Skin of body (tissue), 2 donors: ENCODE results near the gene RECK. TPM values are rescaled to one million over a fixed set of nuclear protein-coding genes. Genes with fewer than 3 reads are reported as not detected.
A peak's percentile ranks its signal among the peaks of the same experiment; 100 is the strongest.
"Not testable (repeated sequence)": the region's sequence is repeated elsewhere in the genome, so short reads cannot be mapped to it uniquely, and the experiment has no call there.

Experiments
- DNase-seq: peaks from one replicate; lab custom pipeline; 2025; lab: John Stamatoyannopoulos, UW
- total RNA-seq: library from RNA; depleted of rRNA; stranded (reverse); fragments of >200 nt; gene quantifications from one replicate; pipeline ENCODE4 v1.2.3, GENCODE V29; 2014

The RECK gene
- total RNA-seq, 1 donor from 2014 or later = 50.8 TPM

GRCh38 chr9:36110434-36110833 is 73.7 kb downstream of the RECK start:
- DNase-seq = no peak

DNA sequence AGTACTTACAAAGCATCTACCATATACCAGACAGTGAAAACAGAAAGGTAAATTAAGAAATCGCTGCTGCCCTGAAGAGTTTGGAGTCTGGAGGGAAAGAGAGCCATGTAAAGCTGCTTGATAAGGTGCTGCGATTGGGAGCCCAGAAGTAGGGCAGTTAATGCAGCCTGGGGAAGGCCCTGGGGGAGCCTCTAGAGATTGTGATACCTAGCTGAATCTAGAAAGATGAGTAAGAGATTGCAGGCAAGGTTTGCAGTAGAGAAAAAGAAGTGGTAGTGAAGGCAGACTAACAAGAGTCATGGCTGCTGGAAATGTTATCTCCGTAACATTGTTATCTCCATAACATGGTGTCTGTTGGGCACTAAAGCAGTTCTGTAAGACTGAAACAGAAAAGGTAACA is 75.8 kb downstream of the RECK start:
- no peak for DNase-seq

- DNase-seq = no peak
Measured at GRCh38 chr9:36113999-36114398, 77.3 kb downstream of the RECK start.

DNA sequence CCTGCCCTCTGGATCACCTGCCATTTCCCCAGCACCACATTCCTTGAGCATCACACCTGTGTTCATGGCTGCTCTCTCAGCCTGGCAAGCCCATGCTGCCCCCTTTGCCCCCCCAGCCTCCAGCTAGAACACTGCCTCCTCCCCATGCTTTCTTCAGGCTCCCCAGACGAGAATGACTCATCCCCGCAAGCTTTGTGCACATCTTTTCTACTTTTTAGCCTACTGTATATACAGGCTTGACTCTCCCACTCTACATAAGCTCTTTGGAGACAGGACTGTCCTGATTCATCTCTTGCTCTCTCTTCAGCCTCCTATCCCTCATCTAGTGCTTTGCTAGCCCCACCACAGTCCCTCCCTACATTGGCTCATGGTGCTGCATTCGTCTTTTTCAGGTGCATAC is 79.9 kb downstream of the RECK start:
- no peak for DNase-seq

GRCh38 chr9:36118201-36118600 is 81.5 kb downstream of the RECK start:
- no peak for DNase-seq

DNA sequence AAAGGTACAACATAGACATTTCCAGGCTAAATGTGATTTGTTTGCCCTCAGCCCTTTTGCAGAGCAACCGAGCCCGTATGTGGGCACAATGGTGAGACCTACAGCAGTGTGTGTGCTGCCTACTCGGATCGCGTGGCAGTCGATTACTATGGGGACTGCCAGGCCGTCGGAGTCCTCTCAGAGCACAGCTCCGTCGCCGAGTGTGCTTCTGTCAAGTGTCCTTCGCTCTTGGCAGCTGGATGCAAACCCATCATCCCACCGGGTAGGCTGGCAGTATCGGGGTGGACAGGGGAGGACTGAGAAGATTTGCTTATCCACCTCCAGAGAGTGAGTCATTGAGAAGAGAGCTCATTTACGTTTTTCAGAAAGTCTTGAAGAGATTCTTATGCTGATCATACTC is 82.0 kb downstream of the RECK start:
- DNase-seq = no peak

GRCh38 chr9:36119476-36119875 is 82.8 kb downstream of the RECK start:
- DNase-seq = no peak

- DNase-seq = no peak
Measured at GRCh38 chr9:36120705-36121104, 84.0 kb downstream of the RECK start.

DNA sequence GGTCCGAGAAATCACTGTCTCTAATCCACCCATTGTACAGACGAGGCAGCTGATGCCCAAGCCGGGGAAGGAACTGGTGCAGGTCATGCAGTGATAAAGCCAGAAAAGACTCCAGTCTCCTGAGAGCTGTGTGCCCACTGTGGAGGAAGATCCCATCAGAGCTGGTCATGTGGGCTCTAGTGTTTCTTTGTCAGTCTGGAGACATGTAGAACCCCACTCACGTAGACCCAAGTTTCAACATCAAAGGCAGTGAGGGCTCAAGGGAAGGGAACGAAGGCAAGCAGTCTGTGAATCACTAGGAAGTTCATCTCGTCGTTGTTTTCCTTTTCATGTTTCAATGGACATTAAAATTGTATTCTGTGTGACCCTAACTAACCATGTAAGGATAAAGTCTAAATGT is 85.3 kb downstream of the RECK start:
- no peak for DNase-seq

DNA sequence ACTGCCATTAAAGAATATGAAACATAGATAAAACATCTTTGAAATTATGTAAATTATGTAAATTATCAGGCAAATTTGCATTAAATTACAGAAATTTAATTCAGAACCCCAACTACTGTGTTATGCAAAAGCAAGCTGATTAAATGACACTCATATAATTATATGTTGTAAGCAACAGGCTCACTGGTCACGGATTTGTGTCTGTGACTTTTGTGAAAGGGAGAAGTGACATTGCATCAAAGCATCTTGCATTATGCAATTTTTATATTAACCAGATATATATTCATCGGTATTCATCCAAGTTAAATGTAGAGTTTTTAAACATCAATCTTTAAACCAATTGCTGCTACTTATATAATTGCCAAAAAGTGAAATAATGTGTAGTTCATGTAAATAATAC is 86.8 kb downstream of the RECK start:
- DNase-seq = no peak

DNA sequence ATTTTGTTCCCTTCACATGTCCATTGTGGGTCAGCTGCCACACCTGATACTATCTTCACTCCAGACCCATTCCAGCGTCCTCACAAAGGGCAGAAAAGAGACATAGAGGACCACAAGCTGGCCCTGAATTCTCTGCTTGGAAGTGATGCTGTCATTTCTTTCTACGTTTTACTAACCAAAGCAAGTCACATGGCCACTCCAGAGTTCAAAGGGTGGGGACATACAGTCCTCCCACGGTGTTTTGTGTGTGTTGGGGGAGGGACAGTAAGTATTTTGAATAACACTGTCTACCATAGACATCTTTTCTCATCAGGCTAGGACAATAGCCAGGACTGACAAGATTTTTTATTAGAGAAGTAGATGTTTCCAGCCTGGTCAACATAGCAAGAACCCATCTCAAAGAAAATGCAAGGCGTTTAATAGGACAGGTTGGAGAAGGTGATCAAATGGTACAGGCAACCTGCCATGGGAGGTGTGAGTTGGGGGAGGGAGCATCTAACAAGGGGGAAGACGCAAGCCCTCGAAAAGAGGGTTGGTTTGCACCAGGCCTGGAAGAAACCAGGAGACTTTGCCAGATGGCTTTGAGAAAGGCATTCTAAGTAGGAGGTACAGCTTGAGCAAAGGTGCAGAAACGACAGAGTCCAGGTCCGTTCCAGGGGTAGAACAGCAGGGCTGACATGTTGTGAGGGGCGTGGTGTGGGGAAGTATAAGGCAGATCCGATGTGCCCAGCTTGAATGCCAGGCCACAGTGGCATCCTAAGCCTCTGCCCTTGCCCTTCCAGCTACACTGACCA is 88.5 kb downstream of the RECK start:
- no peak for DNase-seq

DNA sequence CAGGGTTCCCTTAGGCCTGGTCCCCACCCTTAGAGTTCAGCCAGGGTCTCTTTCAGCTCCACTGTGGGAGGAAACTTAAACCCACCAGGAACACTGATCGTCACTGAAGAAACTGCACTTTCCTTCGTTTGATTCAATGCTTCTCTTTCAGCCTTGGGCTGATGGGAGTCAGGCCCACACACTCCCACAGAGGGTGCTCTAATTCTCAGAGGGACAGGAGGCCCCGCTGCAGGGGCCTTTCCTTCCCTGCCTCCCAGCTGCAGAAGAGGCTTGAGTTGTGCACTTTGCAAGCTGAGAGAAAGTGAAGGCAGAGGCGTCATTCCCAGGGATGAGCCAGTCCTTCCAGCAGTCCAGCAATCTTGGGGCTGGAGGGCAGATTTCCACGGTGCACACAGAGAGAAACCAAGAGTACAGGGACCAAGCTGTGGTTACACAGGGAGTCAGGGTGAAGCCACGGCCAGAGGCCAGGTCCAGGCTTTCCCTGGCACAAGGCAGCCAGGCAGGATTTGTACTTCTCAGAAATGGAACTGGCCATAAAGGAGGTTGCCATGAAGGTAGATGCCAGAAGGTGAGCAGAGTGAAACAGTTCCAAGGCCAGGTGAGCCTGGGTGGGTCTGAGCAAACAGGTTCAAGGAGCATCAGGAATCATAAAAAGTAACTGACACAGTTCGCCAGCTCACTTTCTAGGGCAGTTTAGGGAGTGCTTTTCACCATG is 89.5 kb downstream of the RECK start:
- DNase-seq = no peak

DNA sequence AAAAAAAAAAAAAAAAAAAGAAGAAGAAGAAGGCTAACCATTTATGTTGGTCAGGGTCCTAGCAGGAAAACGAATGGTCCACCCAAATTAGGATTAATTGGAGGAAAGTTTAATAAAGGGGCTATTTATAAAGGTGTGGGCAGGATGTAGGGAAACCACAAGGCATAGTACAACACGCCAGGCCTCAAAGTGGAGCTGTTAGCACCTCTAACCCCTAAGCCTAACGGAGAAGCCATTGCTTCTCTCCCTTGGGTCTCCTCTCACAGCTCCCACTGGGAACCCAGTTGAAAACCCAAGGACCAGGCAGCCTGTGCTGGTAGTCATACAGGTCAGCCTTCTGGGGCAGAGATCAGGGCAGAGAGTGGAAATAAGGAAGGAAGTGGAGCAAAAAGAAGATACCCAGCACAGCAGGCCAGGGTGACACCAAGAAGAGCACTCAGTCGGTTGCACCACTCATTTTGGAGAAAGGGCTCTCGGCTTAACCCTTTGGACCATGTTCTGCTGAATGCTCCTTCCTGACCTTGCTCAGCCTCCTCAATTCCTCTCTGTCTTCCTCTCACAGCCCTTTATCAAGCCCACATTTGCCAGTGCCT is 91.0 kb downstream of the RECK start:
- DNase-seq = no peak

DNA sequence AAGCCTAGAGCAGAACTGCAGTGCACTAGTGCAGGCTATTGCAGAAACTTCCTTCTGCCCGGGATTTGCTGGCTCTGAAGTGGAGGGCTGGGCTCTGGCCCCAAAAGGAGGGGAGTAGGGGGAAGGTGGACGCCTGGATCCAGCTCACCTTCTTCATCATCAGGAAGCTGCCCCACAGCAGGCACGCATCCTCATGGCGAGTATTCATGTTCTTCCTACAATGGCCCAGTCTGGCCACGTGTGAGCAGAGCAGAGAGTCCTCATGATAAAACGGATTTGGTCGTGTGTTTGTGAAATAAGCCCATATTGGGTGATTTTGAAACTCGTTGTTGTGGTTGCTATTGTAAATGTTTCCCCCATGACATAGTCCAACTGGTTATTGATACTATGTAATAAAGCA is 91.6 kb downstream of the RECK start:
- DNase-seq = no peak

GRCh38 chr9:36129139-36129538 is 92.4 kb downstream of the RECK start:
- no peak for DNase-seq

GRCh38 chr9:36131666-36132065 is 95.0 kb downstream of the RECK start:
- not testable (repeated sequence) for DNase-seq

GRCh38 chr9:36132086-36132485 is 95.4 kb downstream of the RECK start:
- DNase-seq = no peak

DNA sequence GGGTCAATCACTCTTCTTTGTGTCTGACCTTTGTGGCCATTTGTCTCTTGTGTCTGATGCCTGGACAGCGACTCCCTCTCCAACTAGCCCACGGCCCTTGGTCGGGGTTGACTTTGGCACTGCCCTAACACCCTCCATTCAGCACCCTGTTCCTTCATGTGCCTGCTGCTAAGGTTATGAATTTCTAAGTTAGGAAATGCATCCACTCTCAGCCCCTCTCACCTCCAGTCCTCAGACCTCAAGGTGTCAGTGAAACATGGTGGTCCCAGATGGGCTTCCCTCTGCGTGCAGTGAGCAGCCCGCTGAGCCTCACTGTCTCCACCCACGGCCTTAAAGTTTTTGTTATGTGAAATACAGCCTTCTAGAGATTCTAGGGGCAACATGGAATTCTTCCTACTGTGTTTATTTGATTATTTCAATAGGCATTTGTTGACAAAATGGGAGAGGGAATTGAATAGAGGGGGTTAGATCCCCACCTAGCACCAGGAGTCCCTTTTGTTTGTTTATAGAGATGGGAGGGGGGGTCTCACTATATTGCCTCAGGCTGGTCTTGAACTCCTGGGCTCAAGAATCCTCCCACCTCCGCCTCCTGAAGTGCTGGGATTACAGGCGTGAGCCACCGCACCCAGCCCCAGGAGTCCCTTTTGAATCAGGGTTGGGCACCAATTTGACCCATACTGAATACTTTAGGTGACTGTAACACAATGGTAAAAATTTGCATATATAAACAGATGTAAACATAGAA is 98.2 kb downstream of the RECK start:
- DNase-seq = no peak

DNA sequence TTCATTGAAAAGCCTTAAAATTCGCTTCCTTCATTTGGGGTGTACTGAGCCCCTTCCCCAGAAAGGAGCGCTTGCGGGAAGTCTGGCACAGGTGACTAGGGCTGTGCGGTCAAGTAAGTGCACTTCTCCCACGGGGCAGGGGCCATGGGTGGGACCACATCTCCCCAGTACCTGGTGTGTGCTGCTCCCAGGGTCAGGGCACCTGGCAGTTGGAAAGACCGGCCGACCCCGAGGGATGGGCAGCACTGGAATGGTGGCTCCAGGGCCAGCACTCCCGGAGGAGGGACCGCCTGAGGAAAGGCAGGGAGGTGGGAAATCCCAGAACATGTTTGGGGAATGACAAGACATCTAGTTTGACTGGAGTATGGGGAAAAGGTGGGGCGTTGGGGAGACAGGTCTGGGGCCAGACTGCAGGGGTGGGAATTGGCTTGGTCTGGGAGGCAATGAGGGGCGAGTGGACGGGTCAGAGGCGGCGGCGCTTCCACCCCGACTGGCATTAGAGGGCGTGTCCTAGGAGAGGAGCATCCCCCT is 99.1 kb downstream of the RECK start:
- no peak for DNase-seq

DNA sequence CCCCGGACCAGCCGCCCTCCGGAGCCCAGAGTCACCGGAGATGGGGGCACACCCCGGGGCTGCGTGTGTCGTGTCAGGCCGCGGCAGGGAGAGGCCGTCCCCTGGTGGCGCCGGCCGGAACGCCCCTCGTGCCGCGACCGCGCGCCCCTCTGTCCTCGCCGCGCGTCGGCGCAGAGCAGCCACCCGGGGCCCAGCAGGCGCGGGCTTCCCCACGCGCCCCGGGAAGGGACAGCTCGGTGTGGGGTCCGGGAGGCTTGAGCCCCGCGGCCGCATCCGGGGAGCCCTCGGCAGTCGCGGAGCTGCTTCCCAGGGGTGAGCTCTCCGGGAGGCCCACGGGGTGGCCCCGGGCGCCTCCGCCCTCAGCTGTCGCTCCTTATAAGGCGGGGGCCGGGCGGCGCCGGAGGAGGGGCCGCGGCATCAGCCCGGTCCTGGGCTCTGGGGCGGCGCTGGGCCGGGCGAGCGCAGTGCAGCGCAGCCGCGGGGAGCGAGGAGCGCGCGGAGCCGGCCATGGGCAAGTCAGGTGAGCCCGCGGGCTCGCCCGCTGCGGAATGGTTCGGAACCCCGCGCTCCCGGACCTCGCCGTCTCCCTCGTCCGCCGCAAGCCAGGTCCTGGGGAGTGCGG is 99.7 kb downstream of the RECK start, which contains the start of gene GLIPR2:
Gene GLIPR2, plus strand, starts transcription at position 462 of the 622 bp plus-strand sequence. Its CDS starts 46 bp downstream, at position 508.
- peak; percentile 31 for DNase-seq

- DNase-seq = no peak
Measured at GRCh38 chr9:36136894-36137391, 100.2 kb downstream of the RECK start.
